ENCODE data around the gene ZBED4.

The ZBED4 gene

GRCh38 chr22:49889071-49889470 is 35.4 kb downstream of the ZBED4 start:
- TF ChIP-seq CTCF (conservative IDR thresholded peaks at IDR 0.05; ENCODE audit: low read length) = no peak
- H3K4me3 ChIP-seq (ENCODE audit: low read length) = no peak overlapping the region
- DNase-seq (ENCODE audit: low read depth) = no peak

GRCh38 chr22:49892226-49892899 is 38.7 kb downstream of the ZBED4 start:
- DNase-seq (ENCODE audit: low read depth) = no peak
- no peak for TF ChIP-seq CTCF (conservative IDR thresholded peaks at IDR 0.05; ENCODE audit: low read length)
- H3K4me3 ChIP-seq (ENCODE audit: low read length) = no peak overlapping the region

- TF ChIP-seq CTCF (conservative IDR thresholded peaks at IDR 0.05; ENCODE audit: low read length) = no peak
- no peak overlapping the region for H3K4me3 ChIP-seq (ENCODE audit: low read length)
- DNase-seq (ENCODE audit: low read depth) = no peak
These were observed 39.4 kb downstream of the ZBED4 start for GRCh38 chr22:49893025-49893424.

GRCh38 chr22:49894322-49895054 is 40.8 kb downstream of the ZBED4 start:
- H3K4me3 ChIP-seq (ENCODE audit: low read length) = no peak overlapping the region
- no peak for TF ChIP-seq CTCF (conservative IDR thresholded peaks at IDR 0.05; ENCODE audit: low read length)
- no peak for DNase-seq (ENCODE audit: low read depth)

GRCh38 chr22:49896201-49896600 is 42.6 kb downstream of the ZBED4 start:
- DNase-seq (ENCODE audit: low read depth) = no peak
- H3K4me3 ChIP-seq (ENCODE audit: low read length) = no peak overlapping the region
- TF ChIP-seq CTCF (conservative IDR thresholded peaks at IDR 0.05; ENCODE audit: low read length) = no peak

- H3K4me3 ChIP-seq (ENCODE audit: low read length) = no peak overlapping the region
- DNase-seq (ENCODE audit: low read depth) = no peak
- no peak for TF ChIP-seq CTCF (conservative IDR thresholded peaks at IDR 0.05; ENCODE audit: low read length)
These were observed 43.5 kb downstream of the ZBED4 start for GRCh38 chr22:49897015-49897684.
